H4 (cell line): Measurements from ENCODE around the gene CDK11B. TPM values are rescaled to one million over a fixed set of nuclear protein-coding genes. Genes with fewer than 3 reads are reported as not detected.

Source experiments
- DNase-seq: peaks from one replicate; pipeline ENCODE4 v3.0.0-alpha.2; 2015; ENCODE audit warnings: low spot score
- total RNA-seq: library from RNA; depleted of rRNA; stranded (reverse); fragments of >200 nt; shearing (Covaris generic); gene quantifications from 2 replicates; pipeline ENCODE4 v1.2.3, GENCODE V29; 2014

CDK11B gene
- total RNA-seq, 1 experiment from 2014 or later: 10.4 TPM

DNA sequence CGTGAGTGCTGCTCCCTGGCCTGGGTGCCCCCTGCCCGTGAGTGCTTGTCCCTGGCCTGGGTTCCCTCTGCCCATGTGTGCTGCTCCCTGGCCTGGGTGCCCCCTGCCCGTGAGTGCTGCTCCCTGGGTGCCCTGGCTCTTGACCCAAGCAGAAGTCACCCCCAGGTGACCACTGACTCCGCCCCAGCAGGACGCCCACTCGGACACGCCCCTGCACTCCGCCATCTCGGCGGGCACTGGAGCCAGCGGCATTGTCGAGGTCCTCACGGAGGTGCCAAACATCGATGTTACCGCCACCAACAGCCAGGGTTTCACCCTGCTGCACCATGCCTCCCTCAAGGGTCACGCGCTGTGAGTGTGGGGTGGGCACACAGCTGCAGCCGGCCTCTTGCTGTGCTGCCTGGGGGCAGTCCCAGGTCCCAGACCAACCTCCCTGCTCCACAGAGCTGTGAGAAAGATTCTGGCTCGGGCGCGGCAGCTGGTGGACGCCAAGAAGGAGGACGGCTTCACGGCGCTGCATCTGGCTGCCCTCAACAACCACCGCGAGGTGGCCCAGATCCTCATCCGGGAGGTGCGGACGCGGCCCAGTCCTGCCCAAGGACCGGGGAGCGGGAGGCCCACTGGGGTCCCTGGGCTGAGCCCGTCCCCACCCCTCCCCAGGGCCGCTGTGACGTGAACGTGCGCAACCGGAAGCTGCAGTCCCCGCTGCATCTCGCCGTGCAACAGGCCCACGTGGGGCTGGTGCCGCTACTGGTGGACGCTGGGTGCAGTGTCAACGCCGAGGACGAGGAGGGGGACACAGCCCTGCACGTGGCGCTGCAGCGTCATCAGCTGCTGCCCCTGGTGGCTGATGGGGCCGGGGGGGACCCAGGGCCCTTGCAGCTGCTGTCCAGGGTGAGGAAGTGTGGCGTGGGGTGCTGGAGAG is 30.7 kb downstream of the CDK11B start:
- DNase-seq: no peak

GRCh38 chr1:1627261-1627828 is 31.5 kb downstream of the CDK11B start:
- no peak for DNase-seq

DNA sequence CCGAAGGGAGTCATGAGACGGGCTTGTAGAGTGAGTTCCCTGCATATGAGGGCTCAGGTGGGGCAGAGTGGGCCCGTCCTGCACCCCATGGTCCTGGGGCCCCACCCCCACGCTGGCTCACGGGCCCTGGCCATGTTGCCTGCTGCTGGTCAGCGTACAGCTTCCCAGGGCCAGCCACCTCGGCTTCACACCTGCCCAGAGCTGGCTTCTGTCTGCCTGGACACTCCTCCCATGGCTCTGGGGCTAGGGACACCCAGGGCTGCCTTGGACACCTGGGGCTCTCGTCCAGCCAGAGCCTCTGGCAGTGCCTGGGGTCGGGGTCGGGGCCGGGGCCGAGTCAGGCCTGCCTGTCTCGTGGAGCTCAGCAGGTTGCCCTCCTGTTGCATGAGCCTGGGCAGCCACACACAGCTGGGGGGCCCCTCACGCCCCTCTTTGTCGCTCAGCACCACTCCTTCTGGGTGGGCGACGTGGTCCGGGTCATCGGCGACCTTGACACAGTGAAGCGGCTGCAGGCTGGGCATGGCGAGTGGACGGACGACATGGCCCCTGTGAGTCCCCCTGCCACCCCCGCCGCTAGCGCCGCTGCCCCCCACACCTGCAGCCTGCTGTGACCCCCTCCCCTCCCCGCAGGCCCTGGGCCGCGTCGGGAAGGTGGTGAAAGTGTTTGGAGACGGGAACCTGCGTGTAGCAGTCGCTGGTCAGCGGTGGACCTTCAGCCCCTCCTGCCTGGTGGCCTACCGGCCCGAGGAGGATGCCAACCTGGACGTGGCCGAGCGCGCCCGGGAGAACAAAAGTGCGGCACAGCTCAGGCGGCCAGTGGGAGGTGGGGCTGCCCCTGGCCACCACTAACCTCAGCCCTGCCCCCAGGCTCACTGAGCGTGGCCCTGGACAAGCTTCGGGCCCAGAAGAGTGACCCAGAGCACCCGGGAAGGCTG is 32.3 kb downstream of the CDK11B start:
- DNase-seq: no peak

GRCh38 chr1:1625824-1626206 is 33.0 kb downstream of the CDK11B start:
- DNase-seq: no peak

- no peak for DNase-seq
Observed at GRCh38 chr1:1625404-1625775, 33.4 kb downstream of the CDK11B start.

DNA sequence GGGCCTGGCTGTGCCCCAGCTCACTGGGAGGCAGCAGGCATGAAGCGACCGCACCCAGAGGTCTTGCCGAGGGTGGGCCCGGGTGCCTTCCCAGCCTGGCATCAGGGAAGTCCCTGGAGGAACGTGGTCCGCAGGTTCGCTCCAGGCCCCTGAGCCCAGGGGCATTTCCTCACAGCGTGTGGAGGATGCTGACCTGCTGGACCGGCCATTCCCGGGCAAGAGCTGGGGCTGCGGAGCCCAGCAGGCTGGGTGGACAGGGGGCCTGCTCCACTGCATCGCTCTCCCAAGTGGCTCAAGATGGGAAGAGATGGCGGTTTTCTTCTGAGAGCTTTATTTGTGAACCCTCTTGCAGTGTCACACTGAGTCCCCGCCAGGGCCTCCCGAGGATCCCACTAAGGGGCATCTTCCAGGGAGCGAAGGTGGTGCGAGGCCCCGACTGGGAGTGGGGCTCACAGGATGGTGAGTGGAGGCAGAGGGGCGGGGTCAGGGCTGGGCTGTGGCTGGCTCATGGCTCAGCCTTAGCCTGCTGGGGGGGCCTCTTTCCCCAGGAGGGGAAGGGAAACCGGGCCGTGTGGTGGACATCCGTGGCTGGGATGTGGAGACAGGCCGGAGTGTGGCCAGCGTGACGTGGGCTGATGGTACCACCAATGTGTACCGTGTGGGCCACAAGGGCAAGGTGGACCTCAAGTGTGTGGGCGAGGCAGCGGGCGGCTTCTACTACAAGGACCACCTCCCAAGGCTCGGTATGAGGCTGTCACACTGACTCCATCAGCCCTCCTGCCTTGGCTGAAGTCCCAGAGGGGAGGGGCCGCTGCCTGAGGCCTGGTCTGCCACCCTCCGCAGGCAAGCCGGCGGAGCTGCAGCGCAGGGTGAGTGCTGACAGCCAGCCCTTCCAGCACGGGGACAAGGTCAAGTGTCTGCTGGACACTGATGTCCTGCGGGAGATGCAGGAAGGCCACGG is 34.1 kb downstream of the CDK11B start:
- no peak for DNase-seq

- DNase-seq: no peak
Observed at GRCh38 chr1:1623631-1624442, 35.0 kb downstream of the CDK11B start.

DNA sequence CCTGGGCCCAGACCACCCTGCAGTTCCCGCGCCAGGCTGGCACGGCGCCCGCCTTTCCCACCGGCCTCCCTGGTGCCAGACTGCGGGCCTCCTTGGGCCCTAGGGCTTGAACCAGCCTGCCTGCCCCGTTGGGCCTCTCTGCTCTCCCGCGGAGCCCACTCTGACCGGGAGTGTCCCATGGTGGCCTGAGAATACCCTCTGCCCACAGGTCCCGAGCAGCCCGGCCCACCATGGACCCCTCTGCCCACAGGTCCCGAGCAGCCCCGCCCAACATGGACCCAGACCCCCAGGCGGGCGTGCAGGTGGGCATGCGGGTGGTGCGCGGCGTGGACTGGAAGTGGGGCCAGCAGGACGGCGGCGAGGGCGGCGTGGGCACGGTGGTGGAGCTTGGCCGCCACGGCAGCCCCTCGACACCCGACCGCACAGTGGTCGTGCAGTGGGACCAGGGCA is 35.6 kb downstream of the CDK11B start:
- DNase-seq: no peak

DNA sequence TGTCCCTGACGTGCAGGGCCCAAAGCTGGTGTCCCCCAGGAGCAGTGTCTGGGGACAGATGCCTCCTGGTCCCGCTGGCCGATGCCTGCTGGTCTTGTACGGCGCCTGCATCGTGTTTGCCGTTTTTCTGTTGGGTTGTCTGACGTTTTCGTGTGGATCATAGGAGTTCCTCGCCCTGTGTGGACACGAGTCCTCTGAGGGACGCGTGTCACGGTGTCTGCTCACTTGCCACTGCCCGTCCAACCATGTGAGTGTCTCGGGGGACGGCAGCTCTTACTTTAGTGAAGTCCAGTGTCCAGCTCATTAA is 36.1 kb downstream of the CDK11B start:
- no peak for DNase-seq

- DNase-seq: no peak
Observed at GRCh38 chr1:1622010-1622787, 36.6 kb downstream of the CDK11B start.

GRCh38 chr1:1621173-1622009 is 37.4 kb downstream of the CDK11B start:
- DNase-seq: no peak

- DNase-seq: no peak
Observed at GRCh38 chr1:1620433-1621139, 38.2 kb downstream of the CDK11B start.

DNA sequence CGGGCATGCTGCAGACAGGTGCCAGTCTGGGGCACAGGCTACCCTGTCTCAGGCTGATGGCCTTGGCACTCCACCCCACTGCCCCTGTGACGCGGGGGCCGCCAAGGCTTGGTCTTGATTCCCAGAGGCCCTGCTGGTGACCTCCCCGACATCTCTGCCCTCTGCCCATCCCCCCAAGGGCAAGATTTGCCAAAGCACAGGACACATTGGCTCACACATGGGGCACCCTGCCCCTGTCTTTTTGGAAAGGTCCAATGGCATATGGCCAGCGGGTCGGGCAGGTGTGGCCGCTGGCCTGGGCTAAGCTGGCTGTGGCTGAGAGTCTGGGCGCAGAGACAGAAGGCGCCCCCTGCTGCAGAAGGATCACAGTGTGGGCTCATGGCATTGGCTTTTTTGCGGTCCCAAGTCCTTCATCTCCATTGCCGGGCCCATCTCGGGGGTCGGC is 38.9 kb downstream of the CDK11B start:
- DNase-seq: no peak

DNA sequence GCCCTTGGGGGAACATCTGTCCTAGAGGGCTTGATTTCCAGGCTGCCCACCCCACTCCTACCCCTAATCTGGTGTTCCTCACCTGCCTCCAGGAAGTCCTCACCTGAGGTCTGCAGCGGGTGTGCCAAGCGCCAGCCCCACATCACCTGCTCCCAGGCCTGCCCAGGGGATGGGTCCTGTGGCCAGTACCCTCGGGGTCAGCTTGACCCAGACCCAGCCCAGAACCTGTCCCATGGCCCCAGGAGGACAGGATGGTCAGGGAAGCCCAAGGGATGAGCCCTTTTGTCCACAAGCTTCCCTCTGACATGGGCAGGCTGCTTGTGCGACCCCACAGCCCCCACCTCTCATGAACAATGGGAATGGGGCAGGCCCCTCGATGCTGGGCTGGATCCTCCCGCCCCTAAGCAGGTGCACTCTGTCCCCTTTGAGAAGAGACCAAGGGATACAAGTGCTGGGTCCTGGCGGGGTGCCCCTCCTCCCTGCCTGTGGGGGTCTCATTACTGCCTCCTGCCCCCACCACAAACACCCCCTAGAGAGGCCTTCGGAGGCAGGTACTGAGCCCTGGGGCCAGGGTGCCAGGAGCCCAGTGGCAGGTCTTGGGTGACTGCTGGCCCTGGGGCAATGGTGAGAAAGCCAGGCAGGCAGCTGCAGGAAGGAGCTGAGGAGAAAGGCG is 40.3 kb downstream of the CDK11B start:
- DNase-seq: no peak

- no peak for DNase-seq
Observed at GRCh38 chr1:1617925-1618324, 40.9 kb downstream of the CDK11B start.

- DNase-seq: no peak
Observed at GRCh38 chr1:1617516-1617915, 41.3 kb downstream of the CDK11B start.

DNA sequence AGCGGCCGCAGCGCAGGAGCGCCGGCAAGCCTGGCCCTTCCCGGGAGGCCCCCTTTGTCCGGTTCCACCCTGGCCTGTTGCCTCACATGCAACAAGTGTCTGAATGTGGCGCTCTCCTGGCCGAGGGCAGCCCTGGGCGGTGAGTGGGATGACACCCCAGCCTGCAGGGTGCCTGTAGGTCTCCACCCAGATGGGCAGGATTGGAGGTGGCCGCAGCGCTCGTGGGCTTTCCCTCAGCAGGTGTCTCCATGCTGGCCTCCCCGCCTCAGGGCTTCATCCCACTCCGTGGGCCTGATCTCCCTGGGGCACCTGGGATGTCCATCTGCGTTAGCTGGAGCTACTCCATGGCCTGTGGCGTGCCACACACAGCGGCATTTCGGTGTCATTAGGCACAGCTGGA is 42.0 kb downstream of the CDK11B start:
- DNase-seq: no peak
